Kasumi-1 (cell line): ENCODE measurements around the gene HSD17B1.
"Not testable (repeated sequence)": the region's sequence is repeated elsewhere in the genome, so short reads cannot be mapped to it uniquely, and the experiment has no call there.

ENCODE experiments used
- DNase-seq, 2 experiments: peaks; one replicate each; lab custom pipeline; 2025; lab: John Stamatoyannopoulos, UW

Gene HSD17B1

GRCh38 chr17:42552736-42553135 lies at the start of gene HSD17B1:
Gene HSD17B1 (plus strand): TSS chr17:42552923. CDS start chr17:42552934, 11 bp downstream.
- DNase-seq, result not testable (repeated sequence)

- no peak for DNase-seq
These were observed 49.8 kb upstream of the HSD17B1 start for GRCh38 chr17:42502926-42503325.

- no peak for DNase-seq
These were observed 45.1 kb upstream of the HSD17B1 start for GRCh38 chr17:42507671-42508070.

GRCh38 chr17:42508426-42509165 lies 44.1 kb upstream of the HSD17B1 start:
- DNase-seq, result peak; percentile 74 to 87

GRCh38 chr17:42509409-42509808 lies 43.3 kb upstream of the HSD17B1 start:
- no peak for DNase-seq

GRCh38 chr17:42509841-42510240 lies 42.9 kb upstream of the HSD17B1 start:
- DNase-seq, result peak; percentile 45 to 51

- no peak for DNase-seq
These were observed 40.5 kb upstream of the HSD17B1 start for GRCh38 chr17:42512246-42512645.

GRCh38 chr17:42512733-42513251 lies 39.9 kb upstream of the HSD17B1 start:
- no peak for DNase-seq

GRCh38 chr17:42513686-42514085 lies 39.0 kb upstream of the HSD17B1 start:
- DNase-seq, result no peak

- DNase-seq, result no peak
These were observed 38.4 kb upstream of the HSD17B1 start for GRCh38 chr17:42514279-42514678.

GRCh38 chr17:42514867-42515266 lies 37.9 kb upstream of the HSD17B1 start:
- DNase-seq, result no peak

- peak; percentile 81 to 85 for DNase-seq
These were observed 35.2 kb upstream of the HSD17B1 start for GRCh38 chr17:42517516-42517915.

GRCh38 chr17:42518046-42518754 lies 34.5 kb upstream of the HSD17B1 start:
- peak in 1 of 2 experiments; percentile 60 for DNase-seq

- DNase-seq, result peak; percentile 45 to 50
These were observed 33.8 kb upstream of the HSD17B1 start for GRCh38 chr17:42518755-42519545.

GRCh38 chr17:42519546-42520491 lies 32.9 kb upstream of the HSD17B1 start:
- DNase-seq, result peak in 1 of 2 experiments; percentile 12

- peak in 1 of 2 experiments; percentile 37 for DNase-seq
These were observed 32.2 kb upstream of the HSD17B1 start for GRCh38 chr17:42520540-42520951.

- no peak for DNase-seq
These were observed 31.7 kb upstream of the HSD17B1 start for GRCh38 chr17:42521036-42521435.

GRCh38 chr17:42521666-42522262 lies 31.0 kb upstream of the HSD17B1 start:
- no peak for DNase-seq

- DNase-seq, result no peak
These were observed 30.4 kb upstream of the HSD17B1 start for GRCh38 chr17:42522263-42522790.

GRCh38 chr17:42522798-42523278 lies 29.9 kb upstream of the HSD17B1 start:
- DNase-seq, result no peak
